NCI-H128 (cell line): Measurements from ENCODE around the gene KCNH1.
"Not testable (repeated sequence)": the region's sequence is repeated elsewhere in the genome, so short reads cannot be mapped to it uniquely, and the experiment has no call there.

ENCODE experiments used
- DNase-seq: peaks from one replicate; lab custom pipeline; 2025; ENCODE audit not compliant: unreplicated experiment; lab: John Stamatoyannopoulos, UW

The KCNH1 gene

DNA sequence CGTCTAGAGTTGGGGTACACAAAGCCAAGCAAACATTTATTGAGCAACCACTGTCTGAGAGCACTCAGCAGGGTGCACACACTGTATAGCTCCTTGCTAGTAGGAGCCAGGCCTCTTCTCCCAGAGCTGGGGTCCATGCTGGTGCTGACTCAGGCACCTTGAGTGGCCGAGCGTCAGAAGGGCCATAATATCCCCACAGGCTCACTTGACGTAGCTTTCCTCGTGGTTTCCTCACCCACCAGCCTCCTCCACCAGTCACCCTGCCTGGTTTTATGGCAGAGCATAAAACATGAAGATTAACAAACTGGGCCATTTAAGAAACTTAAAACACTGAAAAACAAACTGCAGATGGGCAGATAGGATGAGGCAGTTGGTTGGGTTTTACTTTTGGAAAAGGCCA, 443.7 kb downstream of the KCNH1 start:
- no peak for DNase-seq

DNA sequence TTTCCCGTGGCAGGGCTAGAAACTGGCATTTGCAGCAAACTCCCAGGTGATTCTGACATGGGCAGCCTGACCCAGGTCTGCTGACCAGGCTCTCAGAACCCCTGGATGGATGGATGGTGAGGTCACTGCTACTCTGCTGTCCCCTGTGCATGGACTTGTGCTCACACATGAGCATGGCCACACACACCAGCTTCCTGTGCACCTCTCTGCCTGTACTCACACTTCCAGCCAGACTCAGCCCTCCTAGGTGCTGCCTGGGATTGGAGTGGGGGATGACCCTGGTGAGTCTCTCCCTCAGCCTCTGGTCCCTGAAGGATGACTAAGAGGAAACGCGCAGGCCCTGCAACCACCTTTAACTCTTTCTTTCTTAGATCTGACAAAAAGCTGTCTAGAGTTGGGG, 444.1 kb downstream of the KCNH1 start:
- no peak for DNase-seq

- no peak for DNase-seq
Measured at GRCh38 chr1:210688512-210689234, 445.3 kb downstream of the KCNH1 start.

GRCh38 chr1:210687582-210688279, 446.2 kb downstream of the KCNH1 start:
- DNase-seq, result no peak

GRCh38 chr1:210686841-210687240, 447.1 kb downstream of the KCNH1 start:
- DNase-seq, result no peak

DNA sequence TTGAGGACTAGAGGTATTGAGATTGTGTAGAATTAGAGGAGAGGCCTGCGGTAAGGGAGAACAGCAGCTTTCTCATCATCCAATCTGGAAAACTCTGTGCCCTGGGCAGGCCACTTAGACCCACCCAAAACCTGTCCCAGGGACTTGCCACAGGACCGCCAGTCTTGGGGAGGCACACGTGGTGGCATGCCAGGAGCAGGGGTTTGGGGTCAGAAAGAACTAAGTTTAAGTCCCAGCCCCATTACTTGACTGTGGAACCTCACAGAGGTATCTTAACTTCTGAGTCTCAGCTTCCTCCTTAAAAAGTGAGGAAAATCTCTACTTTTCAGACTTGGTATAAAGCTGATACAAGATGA, 448.7 kb downstream of the KCNH1 start:
- DNase-seq, result no peak

- no peak for DNase-seq
Measured at GRCh38 chr1:210684466-210685294, 449.3 kb downstream of the KCNH1 start.

DNA sequence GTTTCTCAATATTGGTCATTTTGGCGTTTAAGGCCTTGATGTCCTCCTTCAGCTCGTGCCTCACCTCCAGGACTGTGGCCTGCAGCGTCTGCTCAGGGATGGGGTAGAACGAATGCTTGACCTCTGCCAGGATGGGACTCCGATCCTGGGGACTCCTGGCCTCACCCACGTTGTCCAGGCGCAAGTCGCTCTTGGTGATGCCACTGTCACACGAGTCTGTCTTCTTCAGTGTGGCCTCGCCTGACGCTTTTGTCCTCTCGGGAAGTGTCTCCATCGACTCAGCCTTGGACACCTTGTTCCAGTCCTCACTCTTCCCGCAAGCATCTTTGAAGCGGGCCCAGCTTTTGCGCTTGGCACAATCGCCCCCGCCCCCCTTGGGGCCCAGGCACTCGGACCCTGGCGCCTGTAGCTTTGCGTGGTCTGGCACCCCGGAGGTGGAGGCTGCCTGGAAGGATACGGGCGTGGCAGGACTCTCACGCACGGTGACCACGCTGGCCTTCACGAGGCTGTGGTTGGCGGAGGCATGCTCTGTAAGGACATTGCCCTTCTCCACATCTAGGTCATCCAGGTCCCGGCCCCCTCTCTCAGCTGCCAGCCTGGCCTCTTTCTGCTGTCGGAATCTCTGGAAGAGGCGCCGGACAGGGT, 450.4 kb downstream of the KCNH1 start:
- no peak for DNase-seq

GRCh38 chr1:210681158-210681557, 452.8 kb downstream of the KCNH1 start:
- DNase-seq, result no peak

DNA sequence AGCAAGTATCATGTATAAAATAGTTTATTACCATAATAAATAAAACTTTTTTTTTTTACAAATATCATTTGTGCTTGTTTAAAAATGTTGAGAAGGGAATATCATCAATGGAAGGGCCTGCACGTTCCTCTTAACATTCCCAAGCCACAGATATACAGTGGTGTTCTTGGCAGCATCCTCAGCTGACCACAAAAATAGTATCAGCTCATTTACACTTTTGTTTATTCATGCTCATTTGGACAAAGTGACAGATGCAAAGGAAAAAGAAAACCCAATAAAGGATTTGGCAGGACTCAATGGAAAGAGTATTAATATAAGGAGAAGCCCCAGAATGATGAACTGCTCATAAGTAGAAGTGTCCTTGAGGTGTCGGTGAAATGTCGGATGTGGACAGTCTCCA, 455.6 kb downstream of the KCNH1 start:
- DNase-seq, result no peak

- no peak for DNase-seq
Measured at GRCh38 chr1:210677533-210677932, 456.4 kb downstream of the KCNH1 start.

DNA sequence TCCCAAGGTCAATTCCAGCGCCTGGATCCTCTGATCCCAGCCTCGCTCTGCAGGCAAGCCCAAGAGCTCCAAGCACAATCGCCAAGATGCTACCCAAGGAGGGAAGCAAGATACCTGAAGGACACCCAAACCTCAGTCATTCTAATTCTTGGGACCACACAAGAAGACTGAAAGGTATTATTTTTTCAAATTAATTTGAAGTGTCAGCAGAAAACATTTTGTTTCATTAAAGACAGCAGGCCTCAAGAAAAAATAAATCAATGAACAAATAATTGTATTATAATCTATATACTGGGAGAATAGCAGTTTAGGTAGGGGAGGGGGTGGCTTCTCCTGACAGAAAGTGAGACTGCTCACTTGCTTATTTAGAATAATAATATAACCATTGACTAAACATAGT, 457.4 kb downstream of the KCNH1 start:
- no peak for DNase-seq

DNA sequence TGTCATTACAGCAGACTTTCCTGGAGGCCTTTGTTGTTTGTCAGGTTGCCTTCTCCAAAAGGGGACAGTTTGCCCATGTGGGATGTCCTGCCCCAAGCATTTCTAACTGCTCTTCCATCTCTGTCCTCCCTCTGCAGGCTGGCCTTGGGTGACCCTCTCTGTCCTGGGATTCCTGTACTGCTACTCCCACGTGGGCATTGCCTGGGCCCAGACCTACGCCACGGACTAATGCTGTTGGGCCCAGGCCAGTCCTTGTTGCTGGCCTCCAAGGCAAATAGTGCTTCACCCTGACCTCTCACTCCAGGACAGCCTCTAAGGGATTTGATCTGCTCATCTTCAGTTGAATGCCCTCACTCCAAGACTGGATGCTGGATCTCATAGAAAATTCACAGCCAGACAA, 459.8 kb downstream of the KCNH1 start:
- DNase-seq, result no peak

DNA sequence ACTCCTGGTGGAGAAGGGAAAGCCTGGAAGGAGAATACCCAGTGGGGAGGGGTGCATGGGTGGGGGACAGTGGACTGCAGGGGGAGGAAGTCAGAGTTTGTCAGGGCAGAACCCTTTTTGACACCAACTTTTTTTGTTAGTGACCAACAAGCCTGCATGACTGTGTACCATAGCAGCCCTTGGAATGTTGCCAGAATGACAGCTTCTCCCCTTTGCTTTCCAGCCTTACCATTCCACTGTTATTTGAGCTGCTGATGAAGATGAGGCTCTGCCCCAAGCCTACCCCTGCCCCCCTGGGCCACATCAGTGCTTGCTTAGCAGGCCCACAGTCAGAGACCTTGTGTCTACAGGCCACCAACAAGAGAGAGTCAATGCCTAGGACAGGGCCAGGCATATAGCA, 464.0 kb downstream of the KCNH1 start:
- DNase-seq, result no peak

DNA sequence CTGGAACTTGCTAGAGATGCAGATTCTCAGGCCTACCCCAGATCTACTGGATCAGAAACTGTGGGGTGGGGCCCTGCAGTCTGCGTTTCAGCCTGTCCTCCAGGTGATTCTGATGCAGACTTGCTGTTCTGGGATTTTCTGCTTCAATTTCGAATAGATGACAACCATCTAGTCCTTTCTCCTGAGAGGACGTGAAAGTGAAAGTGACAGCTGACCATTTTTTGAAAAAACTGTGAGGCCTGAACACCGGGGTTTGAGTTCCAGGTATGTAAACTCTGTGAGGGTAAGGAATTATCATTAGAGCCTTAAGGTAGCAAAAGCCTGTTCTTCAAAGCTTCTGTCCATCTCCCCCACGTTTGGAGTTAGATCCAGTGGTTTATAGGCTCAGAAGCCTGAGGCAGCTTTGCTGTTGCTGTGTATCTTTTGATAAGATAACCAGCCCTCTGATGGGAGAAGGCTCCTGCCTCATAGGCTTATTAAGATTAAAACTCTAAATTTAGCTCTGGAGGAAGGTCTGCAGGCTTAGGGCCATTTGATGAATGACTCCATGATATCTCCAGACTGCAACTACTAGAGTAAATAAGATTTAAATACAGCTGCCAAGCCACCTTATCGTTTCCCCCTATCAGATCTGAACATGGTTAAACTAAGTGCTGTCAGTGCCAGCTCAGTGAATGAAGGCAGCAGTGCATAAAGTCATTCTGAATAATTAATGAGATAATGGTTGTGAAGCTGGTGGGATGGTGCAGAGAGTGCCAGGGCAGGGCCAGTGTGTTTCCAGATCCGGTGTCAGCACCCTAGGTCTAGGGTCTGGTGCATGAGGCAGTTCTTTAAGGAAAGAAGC, 470.0 kb downstream of the KCNH1 start:
- no peak for DNase-seq

DNA sequence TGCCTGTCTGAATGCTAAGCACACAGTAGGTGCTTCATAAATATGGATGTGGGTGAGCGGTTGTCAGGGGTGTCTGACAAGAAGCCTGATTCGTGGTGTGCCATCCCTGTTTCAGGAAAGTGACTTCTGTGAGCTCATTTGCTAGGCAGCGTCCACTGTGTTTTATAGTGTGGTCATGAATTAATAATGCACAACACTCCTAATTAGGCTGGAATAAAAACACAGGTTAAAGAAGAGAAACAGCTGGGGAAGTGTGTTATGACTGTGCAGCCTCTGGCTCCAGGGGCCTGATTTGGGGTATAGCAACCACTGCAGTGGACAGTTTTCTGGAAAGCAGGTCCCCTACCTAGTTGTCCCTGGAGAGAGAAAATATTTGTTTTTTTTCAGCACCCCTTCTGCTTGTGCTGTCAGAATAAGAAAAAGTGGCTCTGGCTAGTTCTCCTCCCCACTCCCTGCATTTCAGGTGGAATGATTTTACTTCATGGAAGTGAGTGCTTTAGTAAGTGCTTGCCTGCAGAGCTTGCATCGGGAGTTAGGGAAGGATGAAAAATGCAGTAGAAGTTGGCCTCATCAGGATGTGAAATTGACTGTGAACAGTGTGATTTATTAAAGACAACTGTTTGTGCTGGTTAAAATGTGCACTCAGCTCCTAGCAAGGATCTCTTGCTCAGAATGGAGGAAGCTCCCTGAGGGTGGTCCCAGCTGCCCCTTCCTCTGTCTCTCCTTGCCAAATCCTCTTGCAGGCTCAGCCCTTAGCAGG, 471.5 kb downstream of the KCNH1 start:
- DNase-seq, result no peak

GRCh38 chr1:210661520-210661919, 472.4 kb downstream of the KCNH1 start:
- not testable (repeated sequence) for DNase-seq

DNA sequence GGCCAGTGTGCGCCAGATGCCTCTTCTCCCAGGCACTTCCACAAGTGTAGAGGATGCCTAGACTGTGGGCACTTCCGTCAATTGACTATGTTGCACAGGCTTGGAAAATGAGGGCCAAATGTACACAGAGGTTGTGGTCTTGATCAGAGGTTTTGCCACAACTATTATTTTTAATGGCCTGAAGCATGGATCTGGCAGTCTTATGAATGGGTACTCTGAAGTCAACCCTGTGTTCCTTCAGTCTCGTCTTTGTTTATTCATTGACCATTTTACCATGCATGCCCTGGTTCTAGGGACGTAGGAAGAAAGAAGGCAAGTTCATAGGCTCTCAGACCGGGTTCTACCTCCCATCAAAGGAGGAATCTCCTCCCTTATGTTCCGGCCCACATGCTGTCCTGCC, 476.1 kb downstream of the KCNH1 start:
- no peak for DNase-seq

- no peak for DNase-seq
Measured at GRCh38 chr1:210655511-210655910, 478.4 kb downstream of the KCNH1 start.
